ENCODE results near the gene MTM1. TPM values are rescaled to one million over a fixed set of nuclear protein-coding genes. Genes with fewer than 3 reads are reported as not detected.

The MTM1 gene
- total and polyA plus RNA-seq, 2 experiments from 2014 or later: 8.7 to 15.4 TPM

DNA sequence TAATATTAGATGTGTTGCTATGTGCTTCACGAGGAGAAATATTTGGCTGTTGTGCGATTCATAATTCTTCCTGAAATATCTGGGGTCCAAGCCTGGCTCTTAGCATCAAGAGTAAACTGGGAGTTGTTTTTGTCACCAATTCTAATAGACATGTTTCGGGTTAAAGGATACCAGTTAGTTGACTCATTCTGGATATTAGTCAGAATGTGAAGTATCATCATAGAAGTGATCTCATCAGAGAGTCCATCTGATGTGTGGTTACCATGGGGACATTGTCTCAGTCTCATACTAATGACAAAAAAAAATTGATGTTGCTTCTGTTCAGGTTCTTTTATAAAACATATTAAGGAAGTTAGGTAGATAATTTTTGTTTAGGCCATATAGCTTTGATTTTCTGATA lies 67.5 kb downstream of the MTM1 start:
- no peaks in the 10 kb centered on the region for H3K36me3 ChIP-seq (replicated peaks; ENCODE audit: insufficient read depth, low read depth)
- DNase-seq (ENCODE audit: low spot score): no peak
- no peak overlapping the region for H3K4me3 ChIP-seq
- TF ChIP-seq EZH2phosphoT487 (IDR thresholded peaks at IDR 0.05; ENCODE audit: low read depth, severe bottlenecking, unreplicated experiment): no peak
- TF ChIP-seq EZH2 (IDR thresholded peaks at IDR 0.05; ENCODE audit: borderline replicate concordance): no peak
- TF ChIP-seq, protein P1, sequence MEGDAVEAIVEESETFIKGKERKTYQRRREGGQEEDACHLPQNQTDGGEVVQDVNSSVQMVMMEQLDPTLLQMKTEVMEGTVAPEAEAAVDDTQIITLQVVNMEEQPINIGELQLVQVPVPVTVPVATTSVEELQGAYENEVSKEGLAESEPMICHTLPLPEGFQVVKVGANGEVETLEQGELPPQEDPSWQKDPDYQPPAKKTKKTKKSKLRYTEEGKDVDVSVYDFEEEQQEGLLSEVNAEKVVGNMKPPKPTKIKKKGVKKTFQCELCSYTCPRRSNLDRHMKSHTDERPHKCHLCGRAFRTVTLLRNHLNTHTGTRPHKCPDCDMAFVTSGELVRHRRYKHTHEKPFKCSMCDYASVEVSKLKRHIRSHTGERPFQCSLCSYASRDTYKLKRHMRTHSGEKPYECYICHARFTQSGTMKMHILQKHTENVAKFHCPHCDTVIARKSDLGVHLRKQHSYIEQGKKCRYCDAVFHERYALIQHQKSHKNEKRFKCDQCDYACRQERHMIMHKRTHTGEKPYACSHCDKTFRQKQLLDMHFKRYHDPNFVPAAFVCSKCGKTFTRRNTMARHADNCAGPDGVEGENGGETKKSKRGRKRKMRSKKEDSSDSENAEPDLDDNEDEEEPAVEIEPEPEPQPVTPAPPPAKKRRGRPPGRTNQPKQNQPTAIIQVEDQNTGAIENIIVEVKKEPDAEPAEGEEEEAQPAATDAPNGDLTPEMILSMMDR (IDR thresholded peaks at IDR 0.05; ENCODE audit: poor library complexity): no peak
- no peaks in the 10 kb centered on the region for H3K27me3 ChIP-seq
- H2AFZ ChIP-seq: no peak overlapping the region
- H3K27ac ChIP-seq: no peak overlapping the region
- H4K20me1 ChIP-seq (ENCODE audit: insufficient read depth, poor library complexity, severe bottlenecking): no peaks in the 10 kb centered on the region
- WGBS (ENCODE audit: low lambda C conversion rate, missing lambda C conversion rate): 91% methylated on average over 3 of the region's 3 CpGs
- H3K9me2 ChIP-seq (replicated peaks; ENCODE audit: insufficient read depth): no peaks in the 10 kb centered on the region
- H3K9me3 ChIP-seq (ENCODE audit: low read depth): no peaks in the 10 kb centered on the region
- H3K79me2 ChIP-seq: no peaks in the 10 kb centered on the region
- H3K4me2 ChIP-seq: no peak overlapping the region
- H3K4me1 ChIP-seq (ENCODE audit: insufficient read depth): no peaks in the 10 kb centered on the region

DNA sequence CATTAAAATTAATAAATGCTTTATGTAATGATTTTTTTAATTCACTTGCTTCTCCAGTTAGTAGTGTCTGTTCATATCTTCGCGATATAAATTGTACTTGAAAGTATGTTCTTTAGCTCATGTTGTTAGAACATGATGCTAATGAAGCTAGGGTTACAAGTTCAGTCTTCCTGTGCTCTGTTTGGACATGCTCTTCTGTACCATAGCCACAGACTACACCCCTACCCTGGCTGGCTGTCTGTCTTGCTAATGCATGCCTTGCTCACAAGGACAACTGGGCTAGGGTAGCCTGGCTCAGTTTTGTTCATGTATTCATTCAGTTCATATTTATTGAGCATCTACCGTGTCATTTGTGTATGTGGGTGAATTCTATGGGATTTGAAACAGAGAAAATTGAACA lies 74.0 kb downstream of the MTM1 start:
- Histone ChIP-seq H3K4me2 (no peak overlapping the region), H3K79me2 (no peaks in the 10 kb centered on the region), H3K27ac (no peak overlapping the region), H3K9me2 (replicated peaks; ENCODE audit: insufficient read depth) (no peaks in the 10 kb centered on the region), H2AFZ (no peak overlapping the region), H3K4me1 (ENCODE audit: insufficient read depth) (no peaks in the 10 kb centered on the region), H3K9me3 (ENCODE audit: low read depth) (no peaks in the 10 kb centered on the region), H3K4me3 (no peak overlapping the region), H4K20me1 (ENCODE audit: insufficient read depth, poor library complexity, severe bottlenecking) (no peaks in the 10 kb centered on the region), H3K27me3 (no peaks in the 10 kb centered on the region), H3K36me3 (replicated peaks; ENCODE audit: insufficient read depth, low read depth) (no peaks in the 10 kb centered on the region)
- 89% methylated on average over 3 of the region's 3 CpGs for WGBS (ENCODE audit: low lambda C conversion rate, missing lambda C conversion rate)
- TF ChIP-seq, protein P1 (IDR thresholded peaks at IDR 0.05; ENCODE audit: poor library complexity): no peak
- TF ChIP-seq EZH2phosphoT487 (IDR thresholded peaks at IDR 0.05; ENCODE audit: low read depth, severe bottlenecking, unreplicated experiment): no peak
- TF ChIP-seq EZH2 (IDR thresholded peaks at IDR 0.05; ENCODE audit: borderline replicate concordance): no peak
- no peak for DNase-seq (ENCODE audit: low spot score)

DNA sequence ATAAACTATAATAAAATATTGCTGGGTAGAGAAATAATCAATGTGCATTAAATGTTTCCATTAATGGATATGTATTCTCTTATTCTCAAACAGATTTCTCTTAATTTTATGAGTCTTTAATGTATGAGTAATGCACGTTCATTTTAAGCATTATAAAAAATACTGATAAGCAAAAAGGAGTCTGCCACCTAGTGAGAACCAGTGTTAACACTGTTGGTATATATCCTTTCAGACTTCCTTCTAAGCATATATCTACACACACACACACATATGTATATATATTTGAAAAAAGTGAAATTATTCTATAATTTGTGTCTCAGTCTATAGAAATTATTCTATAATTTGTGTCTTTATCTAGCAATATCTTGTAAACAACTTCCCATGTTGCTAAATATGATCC lies 74.8 kb downstream of the MTM1 start:
- H4K20me1 ChIP-seq (ENCODE audit: insufficient read depth, poor library complexity, severe bottlenecking): no peaks in the 10 kb centered on the region
- WGBS (ENCODE audit: low lambda C conversion rate, missing lambda C conversion rate): 31% methylated on average over 1 of the region's 1 CpG
- no peak overlapping the region for H3K27ac ChIP-seq
- H3K36me3 ChIP-seq (replicated peaks; ENCODE audit: insufficient read depth, low read depth): no peaks in the 10 kb centered on the region
- H3K9me2 ChIP-seq (replicated peaks; ENCODE audit: insufficient read depth): no peaks in the 10 kb centered on the region
- H3K79me2 ChIP-seq: no peaks in the 10 kb centered on the region
- H3K9me3 ChIP-seq (ENCODE audit: low read depth): no peaks in the 10 kb centered on the region
- H3K27me3 ChIP-seq: no peaks in the 10 kb centered on the region
- H2AFZ ChIP-seq: no peak overlapping the region
- no peak overlapping the region for H3K4me2 ChIP-seq
- no peak for DNase-seq (ENCODE audit: low spot score)
- no peak overlapping the region for H3K4me3 ChIP-seq
- TF ChIP-seq, protein P1 (IDR thresholded peaks at IDR 0.05; ENCODE audit: poor library complexity): peak; percentile 29
- TF ChIP-seq EZH2 (IDR thresholded peaks at IDR 0.05; ENCODE audit: borderline replicate concordance): no peak
- no peaks in the 10 kb centered on the region for H3K4me1 ChIP-seq (ENCODE audit: insufficient read depth)

DNA sequence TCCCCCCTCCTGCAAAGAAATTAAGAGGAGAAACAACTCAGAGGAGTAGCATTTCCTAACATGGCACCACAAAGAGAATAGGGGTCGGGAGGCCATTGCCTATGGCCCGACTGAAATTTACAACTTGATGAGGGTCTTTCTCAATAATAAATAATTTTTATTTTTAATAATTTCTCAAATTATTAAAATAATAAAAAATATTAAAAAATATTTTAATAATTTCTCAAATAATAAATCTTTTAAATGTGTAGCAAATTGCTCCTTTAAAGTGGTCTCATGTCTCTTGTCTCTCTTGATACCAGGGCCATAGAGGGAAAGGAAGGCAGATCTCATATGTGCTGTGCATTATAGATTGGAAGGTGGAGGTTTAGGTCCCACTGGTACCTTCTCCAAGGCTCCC lies 75.5 kb downstream of the MTM1 start:
- no peaks in the 10 kb centered on the region for H3K79me2 ChIP-seq
- TF ChIP-seq EZH2phosphoT487 (IDR thresholded peaks at IDR 0.05; ENCODE audit: low read depth, severe bottlenecking, unreplicated experiment): no peak
- no peak for TF ChIP-seq EZH2 (IDR thresholded peaks at IDR 0.05; ENCODE audit: borderline replicate concordance)
- TF ChIP-seq, protein P1 (IDR thresholded peaks at IDR 0.05; ENCODE audit: poor library complexity): no peak
- no peak overlapping the region for H2AFZ ChIP-seq
- no peaks in the 10 kb centered on the region for H3K9me3 ChIP-seq (ENCODE audit: low read depth)
- no peak for DNase-seq (ENCODE audit: low spot score)
- no peaks in the 10 kb centered on the region for H3K4me1 ChIP-seq (ENCODE audit: insufficient read depth)
- 90% methylated on average over 2 of the region's 2 CpGs for WGBS (ENCODE audit: low lambda C conversion rate, missing lambda C conversion rate)
- no peak overlapping the region for H3K27ac ChIP-seq
- no peaks in the 10 kb centered on the region for H3K36me3 ChIP-seq (replicated peaks; ENCODE audit: insufficient read depth, low read depth)
- no peak overlapping the region for H3K4me3 ChIP-seq
- H4K20me1 ChIP-seq (ENCODE audit: insufficient read depth, poor library complexity, severe bottlenecking): no peaks in the 10 kb centered on the region
- no peaks in the 10 kb centered on the region for H3K9me2 ChIP-seq (replicated peaks; ENCODE audit: insufficient read depth)
- no peak overlapping the region for H3K4me2 ChIP-seq
- H3K27me3 ChIP-seq: no peaks in the 10 kb centered on the region

Data from hepatocyte (in vitro differentiated cells).